Astrocyte (in vitro differentiated cells and primary cell): ENCODE measurements around the gene SMC1A. TPM values are rescaled to one million over a fixed set of nuclear protein-coding genes. Genes with fewer than 3 reads are reported as not detected.
A peak's percentile ranks its signal among the peaks of the same experiment; 100 is the strongest.
"Not testable (repeated sequence)": the region's sequence is repeated elsewhere in the genome, so short reads cannot be mapped to it uniquely, and the experiment has no call there.

Experiments used
- DNase-seq: peaks from one replicate; pipeline ENCODE4 v3.0.0-alpha.2; 2010; ENCODE audit warnings: low read depth
- FAIRE-seq: peaks from 2 replicates; lab custom pipeline; 2011; peaks lifted over from hg19 to GRCh38; lab: Jason Lieb, UNC
- H2AFZ ChIP-seq: 2 replicates; pipeline ENCODE4 v1.6.0; 2012; ENCODE audit warnings: low read depth, low read length, inconsistent platforms
- H3K27ac ChIP-seq: 2 replicates; pipeline ENCODE4 v1.5.1; 2011; ENCODE audit warnings: low read depth, low read length, inconsistent platforms
- H3K27me3 ChIP-seq: 2 replicates; pipeline ENCODE4 v1.6.0; 2011; ENCODE audit warnings: low read length, inconsistent platforms; ENCODE audit not compliant: insufficient read depth
- H3K36me3 ChIP-seq: 2 replicates; pipeline ENCODE4 v1.5.1; 2011; ENCODE audit warnings: low read length, inconsistent platforms; ENCODE audit not compliant: insufficient read depth
- H3K4me1 ChIP-seq: 2 replicates; pipeline ENCODE4 v1.5.1; 2011; ENCODE audit warnings: low read length, inconsistent platforms; ENCODE audit not compliant: insufficient read depth
- H3K4me2 ChIP-seq: 2 replicates; pipeline ENCODE4 v1.6.0; 2012; ENCODE audit warnings: low read length, inconsistent platforms
- H3K4me3 ChIP-seq: 2 replicates; pipeline ENCODE4 v1.5.1; 2011; ENCODE audit warnings: low read depth, mild to moderate bottlenecking, low read length, inconsistent platforms; ENCODE audit not compliant: insufficient read depth
- H3K79me2 ChIP-seq: 2 replicates; pipeline ENCODE4 v1.6.0; 2012; ENCODE audit warnings: mild to moderate bottlenecking, low read length, inconsistent platforms; ENCODE audit not compliant: insufficient read depth
- H3K9ac ChIP-seq: 2 replicates; pipeline ENCODE4 v1.6.0; 2012; ENCODE audit warnings: mild to moderate bottlenecking, low read length, inconsistent platforms
- H3K9me3 ChIP-seq: 2 replicates; pipeline ENCODE4 v1.5.1; 2012; ENCODE audit warnings: low read depth, mild to moderate bottlenecking, low read length, inconsistent platforms; ENCODE audit not compliant: insufficient read depth
- H4K20me1 ChIP-seq: 2 replicates; pipeline ENCODE4 v1.6.0; 2012; ENCODE audit warnings: low read length, inconsistent platforms; ENCODE audit not compliant: insufficient read depth
- H3K27ac Mint-ChIP-seq: one replicate; pipeline ENCODE4 v1.8.0; 2021; ENCODE audit warnings: mild to moderate bottlenecking, mixed read lengths; ENCODE audit not compliant: unreplicated experiment
- H3K27me3 Mint-ChIP-seq: one replicate; pipeline ENCODE4 v1.8.0; 2021; ENCODE audit warnings: low read depth, mixed read lengths; ENCODE audit not compliant: unreplicated experiment
- H3K36me3 Mint-ChIP-seq: one replicate; pipeline ENCODE4 v1.8.0; 2021; ENCODE audit warnings: low read depth, mixed read lengths; ENCODE audit not compliant: unreplicated experiment
- H3K4me1 Mint-ChIP-seq: one replicate; pipeline ENCODE4 v1.8.0; 2021; ENCODE audit warnings: low read depth, mixed read lengths; ENCODE audit not compliant: unreplicated experiment
- H3K4me3 Mint-ChIP-seq: one replicate; pipeline ENCODE4 v1.8.0; 2021; ENCODE audit warnings: mild to moderate bottlenecking, moderate library complexity, mixed read lengths; ENCODE audit not compliant: unreplicated experiment
- H3K9me3 Mint-ChIP-seq: one replicate; pipeline ENCODE4 v1.8.0; 2021; ENCODE audit warnings: mild to moderate bottlenecking, mixed read lengths; ENCODE audit not compliant: unreplicated experiment
- EZH2 ChIP-seq: IDR thresholded peaks from 2 replicates; pipeline ENCODE4 v1.6.1; 2012; ENCODE audit warnings: mild to moderate bottlenecking, low read length, inconsistent platforms; ENCODE audit not compliant: insufficient read depth
- total RNA-seq: library from RNA; stranded (reverse); gene quantifications from 2 replicates; pipeline ENCODE4 v1.2.1, GENCODE V29; 2021
- TF ChIP-seq, protein P1 (sequence below): IDR thresholded peaks from 2 replicates; pipeline ENCODE4 v1.5.1; 2011; ENCODE audit warnings: low read depth, mild to moderate bottlenecking, inconsistent platforms, low read length, moderate library complexity; ENCODE audit not compliant: insufficient read depth

Gene SMC1A
- total RNA-seq, 1 donor from 2014 or later = 31.9 TPM

- no peaks in the 10 kb centered on the region for H3K27me3 ChIP-seq
- H3K4me2 ChIP-seq = no peak overlapping the region
- Mint-ChIP-seq H3K36me3 (no peaks in the 10 kb centered on the region), H3K27me3 (no peaks in the 10 kb centered on the region), H3K27ac (no peak overlapping the region), H3K4me3 (no peak overlapping the region), H3K9me3 (peaks cover 2% of the 10 kb centered on the region), H3K4me1 (peaks cover 6% of the 10 kb centered on the region)
- DNase-seq (no peak), FAIRE-seq (no peak)
- H3K79me2 ChIP-seq = no peaks in the 10 kb centered on the region
- no peaks in the 10 kb centered on the region for H3K9me3 ChIP-seq
- H4K20me1 ChIP-seq = no peaks in the 10 kb centered on the region
- TF ChIP-seq, protein P1, sequence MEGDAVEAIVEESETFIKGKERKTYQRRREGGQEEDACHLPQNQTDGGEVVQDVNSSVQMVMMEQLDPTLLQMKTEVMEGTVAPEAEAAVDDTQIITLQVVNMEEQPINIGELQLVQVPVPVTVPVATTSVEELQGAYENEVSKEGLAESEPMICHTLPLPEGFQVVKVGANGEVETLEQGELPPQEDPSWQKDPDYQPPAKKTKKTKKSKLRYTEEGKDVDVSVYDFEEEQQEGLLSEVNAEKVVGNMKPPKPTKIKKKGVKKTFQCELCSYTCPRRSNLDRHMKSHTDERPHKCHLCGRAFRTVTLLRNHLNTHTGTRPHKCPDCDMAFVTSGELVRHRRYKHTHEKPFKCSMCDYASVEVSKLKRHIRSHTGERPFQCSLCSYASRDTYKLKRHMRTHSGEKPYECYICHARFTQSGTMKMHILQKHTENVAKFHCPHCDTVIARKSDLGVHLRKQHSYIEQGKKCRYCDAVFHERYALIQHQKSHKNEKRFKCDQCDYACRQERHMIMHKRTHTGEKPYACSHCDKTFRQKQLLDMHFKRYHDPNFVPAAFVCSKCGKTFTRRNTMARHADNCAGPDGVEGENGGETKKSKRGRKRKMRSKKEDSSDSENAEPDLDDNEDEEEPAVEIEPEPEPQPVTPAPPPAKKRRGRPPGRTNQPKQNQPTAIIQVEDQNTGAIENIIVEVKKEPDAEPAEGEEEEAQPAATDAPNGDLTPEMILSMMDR = no peak
- TF ChIP-seq EZH2 = no peak
- no peak overlapping the region for H3K27ac ChIP-seq
- H2AFZ ChIP-seq = no peak overlapping the region
- H3K4me1 ChIP-seq = no peaks in the 10 kb centered on the region
- no peak overlapping the region for H3K4me3 ChIP-seq
- H3K36me3 ChIP-seq = no peaks in the 10 kb centered on the region
- no peak overlapping the region for H3K9ac ChIP-seq
These were observed 49.1 kb downstream of the SMC1A start for GRCh38 chrX:53373307-53373706.

DNA sequence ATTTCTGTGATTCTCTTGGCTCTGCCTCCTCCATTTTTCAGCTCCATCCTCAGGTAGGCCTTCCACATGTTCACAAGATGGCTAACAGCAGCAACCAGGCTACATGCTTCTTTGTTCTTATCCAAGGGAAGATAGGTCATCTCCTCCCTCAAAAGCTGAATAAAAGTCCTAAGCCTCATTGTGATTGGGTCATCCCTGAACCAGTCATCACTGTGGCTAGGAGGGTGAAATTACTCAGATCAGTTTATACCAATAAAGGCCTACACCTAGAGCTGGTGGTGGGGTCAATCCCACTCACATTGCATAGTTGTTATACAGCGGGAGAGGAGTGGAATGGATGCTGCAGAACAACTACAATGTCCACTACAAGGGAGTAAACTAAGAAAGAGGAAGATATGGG, 56.0 kb downstream of the SMC1A start:
- H3K9ac ChIP-seq, H3K36me3 Mint-ChIP-seq, H3K27ac ChIP-seq, H3K9me3 Mint-ChIP-seq, H4K20me1 ChIP-seq, H3K27ac Mint-ChIP-seq, H3K27me3 ChIP-seq, H2AFZ ChIP-seq, H3K4me2 ChIP-seq, H3K4me3 Mint-ChIP-seq, H3K4me3 ChIP-seq, H3K4me1 Mint-ChIP-seq, H3K27me3 Mint-ChIP-seq, H3K4me1 ChIP-seq, DNase-seq, H3K36me3 ChIP-seq, H3K9me3 ChIP-seq, H3K79me2 ChIP-seq: not testable (repeated sequence)
- peak; percentile 99 for FAIRE-seq

- Histone ChIP-seq H3K27ac (no peak overlapping the region), H3K79me2 (no peaks in the 10 kb centered on the region), H3K9me3 (no peaks in the 10 kb centered on the region), H3K4me1 (no peaks in the 10 kb centered on the region), H3K27me3 (no peaks in the 10 kb centered on the region), H3K36me3 (no peaks in the 10 kb centered on the region), H3K4me2 (no peak overlapping the region), H3K9ac (no peak overlapping the region), H3K4me3 (no peak overlapping the region), H2AFZ (no peak overlapping the region), H4K20me1 (no peaks in the 10 kb centered on the region)
- no peak for DNase-seq
- TF ChIP-seq EZH2 = no peak
- TF ChIP-seq, protein P1 = no peak
- Mint-ChIP-seq H3K27ac (no peak overlapping the region), H3K36me3 (no peaks in the 10 kb centered on the region), H3K4me3 (no peak overlapping the region), H3K4me1 (no peaks in the 10 kb centered on the region), H3K27me3 (peaks cover 2% of the 10 kb centered on the region), H3K9me3 (no peaks in the 10 kb centered on the region)
- peak; percentile 26 for FAIRE-seq
These were observed 60.0 kb downstream of the SMC1A start for GRCh38 chrX:53362449-53362848.
